Ishikawa (cell line): ENCODE data around the gene HASPIN.

Experiments
- CREB1 ChIP-seq: IDR thresholded peaks from 2 replicates; pipeline ENCODE4 v1.6.1; 2012; ENCODE audit warnings: low read depth
- EGR1 ChIP-seq: IDR thresholded peaks from 2 replicates; pipeline ENCODE4 v1.6.1; 2012
- EP300 ChIP-seq: IDR thresholded peaks from 2 replicates; pipeline ENCODE4 v1.6.1; 2012; ENCODE audit warnings: borderline replicate concordance
- NFIC ChIP-seq: IDR thresholded peaks from 2 replicates; pipeline ENCODE4 v1.6.1; 2012
- RAD21 ChIP-seq: IDR thresholded peaks from 2 replicates; pipeline ENCODE4 v1.6.1; 2012; ENCODE audit warnings: low read depth
- REST ChIP-seq: IDR thresholded peaks from 2 replicates; pipeline ENCODE4 v1.6.1; 2012; ENCODE audit warnings: low read depth, mild to moderate bottlenecking
- TAF1 ChIP-seq: IDR thresholded peaks from 2 replicates; pipeline ENCODE4 v1.6.1; 2012; ENCODE audit warnings: low read depth, mild to moderate bottlenecking
- TCF12 ChIP-seq: IDR thresholded peaks from 2 replicates; pipeline ENCODE4 v1.6.1; 2012; ENCODE audit warnings: low read depth
- TEAD4 ChIP-seq: IDR thresholded peaks from 2 replicates; pipeline ENCODE4 v1.6.1; 2012
- YY1 ChIP-seq: IDR thresholded peaks from 2 replicates; pipeline ENCODE4 v1.6.1; 2012; ENCODE audit warnings: low read depth
- TF ChIP-seq, protein P1 (sequence below): IDR thresholded peaks from 2 replicates; pipeline ENCODE4 v1.6.1; 2012

DNA sequence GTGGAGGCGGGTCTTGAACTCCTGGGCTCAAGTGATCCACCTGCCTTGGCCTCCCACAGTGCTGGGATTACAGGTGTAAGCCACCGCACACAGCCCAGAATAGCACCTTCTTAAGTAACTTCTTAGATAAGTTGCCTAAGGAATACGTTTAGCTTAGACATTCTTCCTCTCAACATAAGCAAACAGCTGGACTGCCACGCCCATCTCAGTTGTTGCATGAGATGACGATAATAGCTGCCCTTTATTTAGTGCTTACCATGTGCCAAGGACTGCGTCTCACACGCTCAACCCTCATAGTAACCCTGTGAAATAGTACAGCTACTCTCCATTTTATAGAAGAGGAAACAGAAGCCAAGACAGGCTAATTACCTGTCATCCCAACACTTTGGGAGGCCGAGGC is 11.8 kb downstream of the HASPIN start:
- TF ChIP-seq REST (no peak), YY1 (no peak), TCF12 (no peak), CREB1 (no peak), TEAD4 (no peak), RAD21 (no peak), EGR1 (no peak), TAF1 (no peak), EP300 (no peak), NFIC (no peak)
- TF ChIP-seq, protein P1, sequence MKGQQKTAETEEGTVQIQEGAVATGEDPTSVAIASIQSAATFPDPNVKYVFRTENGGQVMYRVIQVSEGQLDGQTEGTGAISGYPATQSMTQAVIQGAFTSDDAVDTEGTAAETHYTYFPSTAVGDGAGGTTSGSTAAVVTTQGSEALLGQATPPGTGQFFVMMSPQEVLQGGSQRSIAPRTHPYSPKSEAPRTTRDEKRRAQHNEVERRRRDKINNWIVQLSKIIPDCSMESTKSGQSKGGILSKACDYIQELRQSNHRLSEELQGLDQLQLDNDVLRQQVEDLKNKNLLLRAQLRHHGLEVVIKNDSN: no peak
